Measurements from ENCODE around the gene RRP8.

DNA sequence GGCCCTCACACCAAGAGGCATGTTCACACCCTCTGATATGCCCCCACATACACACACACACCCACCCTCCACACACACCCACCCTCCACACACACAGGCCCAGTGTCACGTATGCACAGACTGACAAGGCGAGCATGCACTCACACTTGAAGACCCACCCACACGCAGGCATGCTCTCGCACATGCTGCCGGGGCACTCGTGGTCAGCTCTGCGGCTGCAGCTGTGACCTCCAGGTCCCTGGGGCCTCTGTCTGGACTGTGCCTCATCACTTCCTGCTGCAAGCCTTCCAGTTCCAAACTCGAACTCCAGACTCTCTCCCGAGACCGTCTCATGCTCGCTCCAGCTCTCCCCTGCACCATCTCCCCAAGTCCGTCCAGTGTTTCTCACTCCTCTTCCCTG is 42.7 kb upstream of the RRP8 start:
- TF ChIP-seq, protein P1, sequence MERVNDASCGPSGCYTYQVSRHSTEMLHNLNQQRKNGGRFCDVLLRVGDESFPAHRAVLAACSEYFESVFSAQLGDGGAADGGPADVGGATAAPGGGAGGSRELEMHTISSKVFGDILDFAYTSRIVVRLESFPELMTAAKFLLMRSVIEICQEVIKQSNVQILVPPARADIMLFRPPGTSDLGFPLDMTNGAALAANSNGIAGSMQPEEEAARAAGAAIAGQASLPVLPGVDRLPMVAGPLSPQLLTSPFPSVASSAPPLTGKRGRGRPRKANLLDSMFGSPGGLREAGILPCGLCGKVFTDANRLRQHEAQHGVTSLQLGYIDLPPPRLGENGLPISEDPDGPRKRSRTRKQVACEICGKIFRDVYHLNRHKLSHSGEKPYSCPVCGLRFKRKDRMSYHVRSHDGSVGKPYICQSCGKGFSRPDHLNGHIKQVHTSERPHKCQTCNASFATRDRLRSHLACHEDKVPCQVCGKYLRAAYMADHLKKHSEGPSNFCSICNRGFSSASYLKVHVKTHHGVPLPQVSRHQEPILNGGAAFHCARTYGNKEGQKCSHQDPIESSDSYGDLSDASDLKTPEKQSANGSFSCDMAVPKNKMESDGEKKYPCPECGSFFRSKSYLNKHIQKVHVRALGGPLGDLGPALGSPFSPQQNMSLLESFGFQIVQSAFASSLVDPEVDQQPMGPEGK (CRISPR knock-in tag; IDR thresholded peaks at IDR 0.05; ENCODE audit: borderline replicate concordance): no peak
- TF ChIP-seq, protein P2, sequence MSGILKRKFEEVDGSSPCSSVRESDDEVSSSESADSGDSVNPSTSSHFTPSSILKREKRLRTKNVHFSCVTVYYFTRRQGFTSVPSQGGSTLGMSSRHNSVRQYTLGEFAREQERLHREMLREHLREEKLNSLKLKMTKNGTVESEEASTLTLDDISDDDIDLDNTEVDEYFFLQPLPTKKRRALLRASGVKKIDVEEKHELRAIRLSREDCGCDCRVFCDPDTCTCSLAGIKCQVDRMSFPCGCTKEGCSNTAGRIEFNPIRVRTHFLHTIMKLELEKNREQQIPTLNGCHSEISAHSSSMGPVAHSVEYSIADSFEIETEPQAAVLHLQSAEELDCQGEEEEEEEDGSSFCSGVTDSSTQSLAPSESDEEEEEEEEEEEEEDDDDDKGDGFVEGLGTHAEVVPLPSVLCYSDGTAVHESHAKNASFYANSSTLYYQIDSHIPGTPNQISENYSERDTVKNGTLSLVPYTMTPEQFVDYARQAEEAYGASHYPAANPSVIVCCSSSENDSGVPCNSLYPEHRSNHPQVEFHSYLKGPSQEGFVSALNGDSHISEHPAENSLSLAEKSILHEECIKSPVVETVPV (CRISPR knock-in tag; IDR thresholded peaks at IDR 0.05): no peak
- TF ChIP-seq ZNF565 (CRISPR knock-in tag; conservative IDR thresholded peaks at IDR 0.05; ENCODE audit: low read depth) (no peak), ZNF8 (CRISPR knock-in tag; IDR thresholded peaks at IDR 0.05) (no peak), ZNF70 (CRISPR knock-in tag; IDR thresholded peaks at IDR 0.05) (no peak), PPARA (CRISPR knock-in tag; IDR thresholded peaks at IDR 0.05; ENCODE audit: borderline replicate concordance) (no peak), ARNTL (CRISPR knock-in tag; IDR thresholded peaks at IDR 0.05; ENCODE audit: borderline replicate concordance, low read depth) (no peak), TCF4 (CRISPR knock-in tag; IDR thresholded peaks at IDR 0.05; ENCODE audit: borderline replicate concordance) (no peak)
- TF ChIP-seq, protein P3, sequence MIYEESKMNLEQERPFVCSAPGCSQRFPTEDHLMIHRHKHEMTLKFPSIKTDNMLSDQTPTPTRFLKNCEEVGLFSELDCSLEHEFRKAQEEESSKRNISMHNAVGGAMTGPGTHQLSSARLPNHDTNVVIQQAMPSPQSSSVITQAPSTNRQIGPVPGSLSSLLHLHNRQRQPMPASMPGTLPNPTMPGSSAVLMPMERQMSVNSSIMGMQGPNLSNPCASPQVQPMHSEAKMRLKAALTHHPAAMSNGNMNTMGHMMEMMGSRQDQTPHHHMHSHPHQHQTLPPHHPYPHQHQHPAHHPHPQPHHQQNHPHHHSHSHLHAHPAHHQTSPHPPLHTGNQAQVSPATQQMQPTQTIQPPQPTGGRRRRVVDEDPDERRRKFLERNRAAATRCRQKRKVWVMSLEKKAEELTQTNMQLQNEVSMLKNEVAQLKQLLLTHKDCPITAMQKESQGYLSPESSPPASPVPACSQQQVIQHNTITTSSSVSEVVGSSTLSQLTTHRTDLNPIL (CRISPR knock-in tag; IDR thresholded peaks at IDR 0.05; ENCODE audit: low read depth): no peak
- TF ChIP-seq, protein P4, sequence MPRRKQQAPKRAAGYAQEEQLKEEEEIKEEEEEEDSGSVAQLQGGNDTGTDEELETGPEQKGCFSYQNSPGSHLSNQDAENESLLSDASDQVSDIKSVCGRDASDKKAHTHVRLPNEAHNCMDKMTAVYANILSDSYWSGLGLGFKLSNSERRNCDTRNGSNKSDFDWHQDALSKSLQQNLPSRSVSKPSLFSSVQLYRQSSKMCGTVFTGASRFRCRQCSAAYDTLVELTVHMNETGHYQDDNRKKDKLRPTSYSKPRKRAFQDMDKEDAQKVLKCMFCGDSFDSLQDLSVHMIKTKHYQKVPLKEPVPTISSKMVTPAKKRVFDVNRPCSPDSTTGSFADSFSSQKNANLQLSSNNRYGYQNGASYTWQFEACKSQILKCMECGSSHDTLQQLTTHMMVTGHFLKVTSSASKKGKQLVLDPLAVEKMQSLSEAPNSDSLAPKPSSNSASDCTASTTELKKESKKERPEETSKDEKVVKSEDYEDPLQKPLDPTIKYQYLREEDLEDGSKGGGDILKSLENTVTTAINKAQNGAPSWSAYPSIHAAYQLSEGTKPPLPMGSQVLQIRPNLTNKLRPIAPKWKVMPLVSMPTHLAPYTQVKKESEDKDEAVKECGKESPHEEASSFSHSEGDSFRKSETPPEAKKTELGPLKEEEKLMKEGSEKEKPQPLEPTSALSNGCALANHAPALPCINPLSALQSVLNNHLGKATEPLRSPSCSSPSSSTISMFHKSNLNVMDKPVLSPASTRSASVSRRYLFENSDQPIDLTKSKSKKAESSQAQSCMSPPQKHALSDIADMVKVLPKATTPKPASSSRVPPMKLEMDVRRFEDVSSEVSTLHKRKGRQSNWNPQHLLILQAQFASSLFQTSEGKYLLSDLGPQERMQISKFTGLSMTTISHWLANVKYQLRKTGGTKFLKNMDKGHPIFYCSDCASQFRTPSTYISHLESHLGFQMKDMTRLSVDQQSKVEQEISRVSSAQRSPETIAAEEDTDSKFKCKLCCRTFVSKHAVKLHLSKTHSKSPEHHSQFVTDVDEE (CRISPR knock-in tag; IDR thresholded peaks at IDR 0.05): no peak
- TF ChIP-seq, protein P5, sequence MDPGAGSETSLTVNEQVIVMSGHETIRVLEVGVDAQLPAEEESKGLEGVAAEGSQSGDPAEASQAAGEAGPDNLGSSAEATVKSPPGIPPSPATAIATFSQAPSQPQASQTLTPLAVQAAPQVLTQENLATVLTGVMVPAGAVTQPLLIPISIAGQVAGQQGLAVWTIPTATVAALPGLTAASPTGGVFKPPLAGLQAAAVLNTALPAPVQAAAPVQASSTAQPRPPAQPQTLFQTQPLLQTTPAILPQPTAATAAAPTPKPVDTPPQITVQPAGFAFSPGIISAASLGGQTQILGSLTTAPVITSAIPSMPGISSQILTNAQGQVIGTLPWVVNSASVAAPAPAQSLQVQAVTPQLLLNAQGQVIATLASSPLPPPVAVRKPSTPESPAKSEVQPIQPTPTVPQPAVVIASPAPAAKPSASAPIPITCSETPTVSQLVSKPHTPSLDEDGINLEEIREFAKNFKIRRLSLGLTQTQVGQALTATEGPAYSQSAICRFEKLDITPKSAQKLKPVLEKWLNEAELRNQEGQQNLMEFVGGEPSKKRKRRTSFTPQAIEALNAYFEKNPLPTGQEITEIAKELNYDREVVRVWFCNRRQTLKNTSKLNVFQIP (CRISPR knock-in tag; IDR thresholded peaks at IDR 0.05; ENCODE audit: borderline replicate concordance, low read depth): no peak
